ENCODE measurements around the gene PLA2G3. TPM values are rescaled to one million over a fixed set of nuclear protein-coding genes. Genes with fewer than 3 reads are reported as not detected.

The PLA2G3 gene
- total RNA-seq, 1 experiment from 2014 or later: not detected

GRCh38 chr22:31102441-31103081 is 37.7 kb downstream of the PLA2G3 start:
- Histone ChIP-seq H3K4me1 (ENCODE audit: control insufficient read depth in 1 of 2, insufficient read depth in 2 of 2, low read length in 2 of 2) (peaks cover 8 to 28% of the 10 kb centered on the region in 2 experiments; a peak in 3 of 4 replicates), H3K79me2 (ENCODE audit: insufficient read depth, low read length) (no peaks in the 10 kb centered on the region; the same call in 1 of the 2 replicates), H3K9me2 (ENCODE audit: insufficient read depth) (no peaks in the 10 kb centered on the region), H3K36me3 (ENCODE audit: control insufficient read depth in 1 of 2, insufficient read depth in 2 of 2, low read length in 2 of 2) (peaks cover 13 to 34% of the 10 kb centered on the region in 2 experiments), H3K9me3 (ENCODE audit: control insufficient read depth in 1 of 2, insufficient read depth in 1 of 2, low read depth in 1 of 2, low read length in 2 of 2) (no peaks in the 10 kb centered on the region), H4K20me1 (ENCODE audit: insufficient read depth) (no peaks in the 10 kb centered on the region), H3K27ac (ENCODE audit: low read depth, low read length) (peak overlapping the region; percentile 15; the same call in 1 of the 2 replicates), H3K4me2 (ENCODE audit: low read length) (0 out of 2 replicates have a peak overlapping the region, but pooled peaks have one; percentile 7), H3K9ac (ENCODE audit: low read length) (no peak overlapping the region), H3K4me3 (replicated peaks in 1 of 2; ENCODE audit: low read depth in 1 of 2, low read length in 2 of 2) (no peak overlapping the region), H2AFZ (ENCODE audit: low read depth, low read length, poor library complexity, severe bottlenecking) (no peak overlapping the region), H3K27me3 (ENCODE audit: insufficient read depth, low read length) (no peaks in the 10 kb centered on the region)
- ChIA-PET CTCF (interaction anchor here (1.2 to 1.5 kb wide), 2 partner anchors 18 to 20 kb away, joined by 4 to 6 read pairs; no protein-coding TSS in a partner anchor), POLR2A (interaction anchor here (0.8 kb wide), 1 partner anchor 9 kb away, joined by 3 read pairs; no protein-coding TSS in a partner anchor), RAD21 (ENCODE audit: low non-redundant PET in 1 of 2, low total read pairs in 2 of 2, uncharacterized antibody in 2 of 2, unreplicated experiment in 2 of 2) (interaction anchor here in 1 of 2 experiments (0.7 kb wide), 1 partner anchor 10 kb away, joined by 3 read pairs; no protein-coding TSS in a partner anchor)
- intact Hi-C loops (cut with micrococcal nuclease): no loop called here
- TF ChIP-seq SRF (IDR thresholded peaks at IDR 0.05; ENCODE audit: low read depth) (no peak), RAD21 (IDR thresholded peaks at IDR 0.05; ENCODE audit: low read depth) (no peak), FOSL1 (IDR thresholded peaks at IDR 0.05; ENCODE audit: low read depth) (peak; percentile 63), EZH2phosphoT487 (IDR thresholded peaks at IDR 0.05; ENCODE audit: borderline replicate concordance) (no peak), CEBPB (IDR thresholded peaks at IDR 0.05; ENCODE audit: low read depth) (peak; percentile 77), EZH2 (IDR thresholded peaks at IDR 0.05) (no peak), REST (IDR thresholded peaks at IDR 0.05; ENCODE audit: low read depth) (no peak), EGR1 (IDR thresholded peaks at IDR 0.05; ENCODE audit: low read depth) (no peak), ELF1 (IDR thresholded peaks at IDR 0.05; ENCODE audit: borderline replicate concordance, low read depth) (no peak), JUND (IDR thresholded peaks at IDR 0.05) (peak; percentile 56), ZBTB33 (IDR thresholded peaks at IDR 0.05; ENCODE audit: extremely low read depth, insufficient replicate concordance, low read length) (no peak), SIN3A (IDR thresholded peaks at IDR 0.05; ENCODE audit: low read depth) (no peak)
- BruUV-seq (replicated peaks): no TSS peak
- no peak for DNase-seq (ENCODE audit: low read depth, low spot score)
- no peak for ATAC-seq

Measured in HCT116 (cell line).